HG03565 (cell line): ENCODE measurements around the gene PRR5.
"Not testable (repeated sequence)": the region's sequence is repeated elsewhere in the genome, so short reads cannot be mapped to it uniquely, and the experiment has no call there.

Experiments
- ATAC-seq: cut with Tn5 transposase; IDR thresholded peaks from one replicate; pipeline ENCODE4 v1.9.1; 2021; ENCODE audit warnings: mild to moderate bottlenecking, moderate library complexity; ENCODE audit not compliant: unreplicated experiment

PRR5 gene

DNA sequence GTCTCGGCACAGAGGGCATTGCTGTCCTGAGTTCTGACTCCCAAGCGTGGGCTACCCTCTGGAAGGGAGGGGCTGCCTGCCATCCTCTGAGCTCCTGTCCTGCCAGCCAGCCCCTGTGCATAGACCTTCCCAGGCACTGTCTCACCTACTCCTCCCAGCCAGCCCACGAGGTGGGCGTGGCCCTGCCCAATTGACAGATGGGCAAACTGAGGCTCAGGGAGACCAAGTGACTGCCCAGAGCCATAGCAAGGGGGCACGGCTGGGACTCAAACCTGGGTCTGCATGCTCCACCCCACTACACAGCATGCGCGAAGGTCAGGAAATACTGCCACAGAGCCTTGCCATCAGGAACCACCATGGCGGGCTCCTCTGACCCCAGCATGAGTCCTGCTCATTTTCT lies 29.4 kb upstream of the PRR5 start:
- ATAC-seq: no peak

DNA sequence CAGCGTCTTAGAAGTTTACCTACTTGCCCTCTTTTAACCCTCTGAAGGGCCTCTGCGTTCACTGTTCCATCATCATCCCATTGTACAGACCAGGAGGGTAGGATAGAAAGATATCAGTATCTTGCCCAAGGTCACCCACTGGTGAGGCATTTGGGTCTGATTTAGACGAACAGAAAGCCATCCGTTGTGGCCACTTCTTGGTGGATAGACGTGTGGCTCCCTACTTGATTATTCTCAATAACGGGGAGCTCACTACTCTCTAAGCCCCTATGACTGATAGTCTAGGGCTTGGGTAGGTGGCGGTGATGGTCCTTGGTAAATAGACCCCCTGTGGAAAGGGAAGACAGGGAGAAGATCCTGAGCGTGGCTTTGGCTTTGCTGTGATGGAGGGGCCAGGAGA lies 28.6 kb upstream of the PRR5 start:
- ATAC-seq: no peak

DNA sequence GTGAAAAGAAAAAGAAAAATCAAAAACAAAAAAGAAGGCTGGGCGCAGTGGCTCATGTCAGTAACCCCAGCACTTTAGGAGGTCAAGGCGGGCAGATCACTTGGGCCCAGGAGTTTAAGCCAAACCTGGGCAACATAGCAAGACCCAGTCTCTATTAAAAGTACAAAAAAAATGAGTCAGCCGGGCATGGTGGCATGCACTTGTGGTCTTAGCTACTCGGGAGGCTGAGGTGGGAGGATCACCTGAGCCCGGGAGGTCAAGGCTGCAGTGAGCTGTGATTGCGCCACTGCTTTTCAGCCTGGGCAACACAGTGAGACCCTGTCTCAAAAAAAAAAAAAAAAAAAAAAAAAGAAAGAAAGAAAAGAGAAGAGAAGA lies 26.0 kb upstream of the PRR5 start:
- ATAC-seq: not testable (repeated sequence)

DNA sequence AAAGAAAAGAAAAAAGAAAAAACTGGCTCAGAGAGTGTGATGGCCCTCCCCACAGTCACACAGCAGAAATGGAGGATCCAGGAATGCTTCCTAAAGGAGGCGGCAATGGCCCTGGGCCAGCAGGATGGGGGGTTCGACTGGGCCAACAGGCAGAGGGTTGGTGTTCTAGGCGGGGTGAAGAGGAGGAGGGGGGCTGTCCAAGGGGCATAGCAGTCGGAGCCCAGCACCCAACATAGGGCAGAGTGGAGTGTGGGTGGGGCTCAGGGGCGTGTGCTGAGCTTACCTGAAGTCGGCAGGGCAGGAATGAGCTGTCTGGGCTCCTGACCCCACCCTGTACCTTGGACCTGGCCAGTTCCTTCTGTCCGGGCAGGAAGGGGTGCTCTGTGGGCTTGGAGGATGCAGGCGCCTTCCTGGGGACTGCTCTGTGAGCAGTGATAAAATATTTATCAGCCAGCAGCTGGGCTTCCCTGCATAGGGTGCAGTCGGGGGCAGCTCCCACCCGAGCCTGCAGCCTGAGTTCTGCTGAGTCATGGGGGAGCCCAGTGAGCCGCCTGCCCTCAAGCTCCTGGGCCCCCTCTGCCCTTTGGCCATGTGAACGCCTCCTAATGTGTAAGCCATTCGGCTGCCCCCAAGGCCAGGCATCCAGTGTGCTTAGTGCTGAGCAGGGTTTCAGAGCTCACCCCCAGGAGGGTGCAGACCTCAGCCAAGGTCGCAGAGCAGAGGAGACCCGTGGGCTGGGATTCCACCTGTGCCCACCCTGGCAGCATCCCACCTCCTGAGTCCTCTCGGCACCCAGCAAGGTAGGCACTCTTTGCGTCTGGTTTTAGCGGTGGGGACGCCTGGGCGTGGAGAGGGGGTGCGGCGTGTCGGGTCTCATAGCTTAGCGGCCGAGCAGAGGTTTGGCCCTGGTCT lies 25.3 kb upstream of the PRR5 start:
- ATAC-seq: no peak

DNA sequence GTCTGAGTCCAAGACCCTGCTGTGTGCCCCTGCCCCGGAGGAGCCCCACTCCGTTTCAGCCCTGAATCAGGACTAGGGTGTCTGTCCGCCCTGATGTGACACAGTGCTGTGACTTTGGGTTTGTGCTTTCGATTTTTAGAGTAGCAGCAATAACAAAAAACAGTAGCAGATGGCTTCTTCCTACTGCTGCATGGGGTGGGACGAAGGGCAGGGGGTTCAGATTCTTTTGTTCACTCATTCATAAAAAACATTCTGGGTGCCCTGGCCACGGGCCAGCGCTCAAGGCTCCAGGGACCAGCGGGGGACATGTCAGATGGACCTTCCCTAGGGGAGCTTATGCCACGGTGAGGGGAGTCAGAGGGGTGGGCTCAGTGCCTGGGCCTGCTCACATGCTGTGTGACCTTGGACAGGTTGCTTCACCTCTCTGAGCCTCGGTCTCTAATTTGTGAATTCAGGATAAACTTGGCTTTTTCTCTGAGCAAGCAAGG lies 24.6 kb upstream of the PRR5 start:
- ATAC-seq: no peak

DNA sequence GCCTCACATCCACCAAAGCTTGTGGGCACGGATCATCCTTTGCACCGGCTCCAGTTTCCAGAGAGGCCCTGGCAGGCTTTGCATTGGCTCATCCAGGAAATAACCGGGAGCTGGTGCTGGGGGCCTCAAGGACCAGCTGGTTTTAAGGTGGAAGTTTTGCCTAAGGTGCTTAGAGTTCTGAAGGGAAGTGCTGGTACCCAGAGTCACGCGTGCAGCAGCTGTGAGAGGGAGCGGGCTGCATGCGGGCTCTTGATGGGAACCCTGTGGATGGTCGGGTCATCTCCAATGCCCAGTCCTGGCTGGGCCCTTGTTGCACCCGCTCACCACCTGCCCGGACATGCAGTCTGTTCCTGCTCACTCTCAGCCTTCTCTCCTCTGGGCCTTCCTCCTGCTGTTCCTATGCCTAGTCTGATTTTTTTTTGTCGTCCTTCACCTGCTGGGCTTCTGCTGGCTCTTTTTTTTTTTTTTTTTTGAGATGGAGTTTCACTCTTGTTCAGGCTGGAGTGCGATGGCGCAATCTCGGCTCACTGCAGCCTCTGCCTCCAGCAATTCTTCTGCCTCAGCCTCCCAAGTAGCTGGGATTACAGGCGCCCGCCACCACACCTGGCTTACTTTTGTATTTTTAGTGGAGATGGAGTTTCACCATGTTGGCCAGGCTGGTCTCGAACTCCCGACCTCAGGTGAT lies 24.0 kb upstream of the PRR5 start:
- no peak for ATAC-seq

DNA sequence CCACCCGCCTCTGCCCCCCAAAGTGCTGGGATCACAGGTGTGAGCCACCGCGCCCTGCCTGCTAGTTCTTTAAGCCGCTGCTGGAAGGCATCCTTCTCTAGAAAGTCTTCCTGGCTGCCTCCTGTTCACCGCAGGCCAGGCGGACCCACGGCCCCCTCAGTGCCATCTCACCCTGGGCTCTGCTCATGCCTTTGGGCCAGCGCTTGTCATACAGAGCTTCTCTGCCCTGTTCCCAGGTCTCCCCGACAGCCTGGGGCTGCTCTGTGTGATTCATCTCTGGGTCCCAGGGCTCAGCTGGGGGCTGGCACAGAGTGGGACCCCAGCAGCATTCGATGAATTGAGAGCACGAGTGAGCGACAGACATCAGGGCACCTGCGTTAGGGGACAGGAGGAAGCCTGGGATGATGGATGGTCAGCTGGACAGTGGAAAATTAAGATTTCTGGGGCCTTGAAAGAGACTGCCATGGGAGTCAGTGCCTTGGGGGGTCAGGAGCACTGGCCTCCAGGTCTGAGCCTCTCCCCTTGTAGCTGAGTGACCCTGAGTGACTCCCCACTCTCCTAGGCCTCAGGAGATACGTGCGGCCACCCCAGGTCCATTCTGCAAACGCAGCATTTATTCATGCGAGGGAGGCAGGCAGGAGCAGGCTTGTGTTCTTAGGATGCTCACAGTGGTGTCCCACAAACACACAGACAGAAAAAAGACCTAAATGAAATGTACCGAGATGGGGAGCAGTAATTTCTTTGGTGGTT lies 23.3 kb upstream of the PRR5 start:
- no peak for ATAC-seq

DNA sequence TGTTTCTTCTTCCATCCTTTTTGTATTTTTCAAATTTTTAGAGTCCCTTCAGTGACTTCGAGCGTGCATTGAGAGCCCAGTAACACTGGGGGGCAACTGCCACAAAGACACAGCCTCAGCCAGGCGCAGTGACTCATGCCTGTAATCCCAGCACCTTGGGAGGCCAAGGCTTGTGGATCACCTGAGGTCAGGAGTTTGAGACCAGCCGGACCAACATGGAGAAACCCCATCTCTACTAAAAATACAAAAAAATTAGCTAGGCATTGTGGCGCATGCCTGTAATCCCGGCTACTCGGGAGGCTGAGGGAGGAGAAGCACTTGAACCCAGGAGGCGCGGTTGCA lies 22.7 kb upstream of the PRR5 start:
- not testable (repeated sequence) for ATAC-seq

DNA sequence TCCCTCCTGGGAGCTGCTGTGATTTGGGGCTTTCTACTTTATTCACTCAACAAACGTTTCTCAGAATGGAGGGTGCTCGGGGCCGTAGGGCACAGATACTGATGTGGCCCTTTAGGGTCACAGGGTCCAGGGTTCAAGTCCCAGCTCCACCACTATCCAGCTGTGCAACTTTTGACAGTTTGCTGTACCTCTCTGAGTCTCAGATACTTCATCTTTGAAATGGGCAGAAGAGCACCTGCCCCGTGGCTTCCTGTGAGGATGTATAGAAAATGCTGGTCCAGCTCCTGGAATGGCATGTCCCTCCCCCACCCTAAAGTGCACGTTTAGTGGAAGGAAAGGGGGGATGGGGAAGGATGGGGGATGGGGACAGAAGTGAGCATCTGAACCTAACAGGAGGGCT lies 21.9 kb upstream of the PRR5 start:
- no peak for ATAC-seq

DNA sequence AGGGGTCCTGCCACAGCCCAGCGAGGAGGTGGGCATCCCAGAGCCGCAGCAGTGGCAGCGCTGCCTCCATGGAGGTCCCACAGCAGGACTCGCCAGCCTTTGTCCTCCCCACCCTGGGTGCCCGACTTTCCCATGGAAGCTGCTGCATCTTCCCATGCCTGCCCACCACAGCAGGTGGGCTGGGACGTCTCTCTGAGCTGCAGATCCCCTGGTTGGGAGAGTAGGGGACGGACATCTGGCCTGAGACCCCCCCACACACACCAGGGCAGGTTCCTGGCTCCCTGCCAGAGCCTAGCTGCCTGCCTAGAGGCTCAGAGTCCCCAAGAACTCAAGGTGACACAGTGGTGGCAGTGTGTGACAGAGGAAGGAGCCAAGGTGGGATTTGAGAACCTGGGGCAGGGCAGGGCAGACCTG lies 21.5 kb upstream of the PRR5 start:
- no peak for ATAC-seq

DNA sequence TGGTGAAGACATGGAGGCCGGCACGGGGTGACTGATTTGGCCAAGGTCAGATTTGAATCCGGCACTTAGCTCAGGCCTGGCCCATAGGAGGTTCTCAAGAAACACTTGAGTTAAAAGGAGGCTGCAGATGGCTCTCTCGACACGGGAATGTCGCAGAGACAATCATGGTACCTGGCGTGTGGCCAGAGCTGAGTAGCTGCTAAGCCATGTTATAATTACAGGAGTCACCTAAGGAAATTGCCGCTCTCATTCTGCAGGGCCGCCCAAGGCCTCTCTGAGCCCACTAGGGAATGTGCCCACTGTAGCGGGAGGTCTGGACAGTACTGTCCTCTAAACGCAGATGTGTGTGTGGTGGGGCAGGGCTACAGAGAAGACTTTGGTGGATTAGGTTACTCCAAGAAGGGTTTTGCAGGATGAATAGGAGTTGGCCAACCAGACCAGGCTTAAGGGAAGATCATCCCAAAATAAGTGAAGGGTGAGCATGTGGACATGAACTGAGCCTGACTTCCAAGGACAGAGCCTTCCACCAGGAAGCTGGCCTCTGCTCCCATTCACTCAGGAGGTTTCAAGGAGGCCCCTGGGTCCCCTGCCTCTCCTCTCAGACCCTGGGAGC lies 19.3 kb upstream of the PRR5 start:
- no peak for ATAC-seq

DNA sequence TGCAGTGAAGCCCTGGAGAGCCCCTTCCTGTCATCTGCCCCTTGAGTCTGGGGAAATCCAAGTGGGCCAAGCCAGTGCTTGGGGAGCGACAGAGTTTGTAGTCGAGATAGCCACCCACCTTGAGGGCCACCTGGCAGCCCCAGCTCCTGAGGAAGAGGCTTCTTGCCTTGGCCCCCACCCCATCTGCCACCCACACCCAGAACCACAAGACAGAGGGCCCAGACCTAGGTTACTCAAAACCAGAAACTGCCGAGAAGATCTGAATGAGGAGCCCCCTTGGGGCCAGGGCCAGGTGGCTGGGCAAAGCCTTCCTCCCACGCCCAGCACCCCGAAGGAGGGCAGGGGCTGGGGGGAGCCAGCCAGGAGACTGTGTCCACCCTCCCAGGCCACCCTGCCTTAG lies 18.8 kb upstream of the PRR5 start:
- ATAC-seq: no peak

DNA sequence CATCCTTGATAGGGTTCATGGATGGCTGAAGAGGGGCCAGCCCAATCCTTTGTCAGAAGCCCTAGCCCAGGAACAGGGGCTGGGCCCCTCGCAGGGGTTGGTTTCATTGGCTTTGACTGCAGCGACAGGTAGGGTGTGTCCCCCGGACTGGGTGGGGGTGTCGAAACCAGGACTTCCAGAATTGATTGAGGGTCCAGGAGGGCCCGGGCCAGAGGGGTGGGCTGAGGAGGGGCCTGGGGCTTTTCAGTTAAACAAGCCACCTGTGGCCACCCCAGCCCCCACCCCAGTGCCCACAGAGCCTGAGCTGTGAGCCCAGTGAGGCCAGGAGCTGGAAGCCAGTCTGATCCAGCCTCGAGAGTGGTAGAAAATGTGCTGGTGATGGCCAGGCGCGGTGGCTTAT lies 18.1 kb upstream of the PRR5 start:
- no peak for ATAC-seq

DNA sequence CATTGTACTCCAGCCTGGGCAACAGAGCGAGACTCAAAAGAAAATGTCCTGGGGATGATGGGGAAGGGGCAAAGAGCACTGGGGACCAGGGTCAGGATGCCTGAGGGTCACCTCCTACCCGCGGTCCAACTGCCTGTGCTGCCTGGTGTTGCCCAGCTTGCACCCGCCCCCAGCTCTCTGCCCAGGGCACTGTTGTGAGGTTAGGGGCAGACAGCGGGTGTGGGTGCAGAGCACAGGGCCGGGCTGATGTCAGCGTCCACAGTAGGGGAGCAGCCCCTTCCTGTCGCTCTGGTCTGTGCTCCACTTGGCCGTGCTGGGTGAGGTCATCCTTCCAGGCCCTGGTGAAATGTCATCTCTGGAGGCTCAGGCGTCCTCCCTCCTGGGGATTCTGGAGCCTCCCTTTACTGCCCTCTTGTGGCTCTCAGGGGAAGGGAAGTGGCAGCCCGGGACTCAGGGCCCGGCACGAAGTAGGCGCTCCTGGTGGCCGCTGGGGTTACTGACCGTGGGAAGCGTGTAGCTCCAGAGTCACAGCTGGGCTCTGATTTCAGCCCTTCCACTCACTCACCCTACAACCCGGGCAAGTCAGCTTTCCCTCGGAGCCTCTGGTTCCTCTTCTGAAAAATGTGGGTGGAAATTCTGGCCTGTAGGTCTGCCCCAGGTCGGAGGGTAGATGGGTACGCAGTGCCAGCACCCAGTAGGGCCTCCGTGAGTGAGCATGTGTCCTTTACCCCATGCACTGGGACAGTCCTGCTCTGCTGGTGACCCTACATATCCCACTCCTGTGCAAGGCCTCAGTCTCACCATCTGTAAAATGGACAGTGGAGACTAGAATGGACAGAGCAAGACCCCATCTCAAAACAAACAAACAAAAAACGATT lies 17.3 kb upstream of the PRR5 start:
- ATAC-seq: peak; percentile 40

DNA sequence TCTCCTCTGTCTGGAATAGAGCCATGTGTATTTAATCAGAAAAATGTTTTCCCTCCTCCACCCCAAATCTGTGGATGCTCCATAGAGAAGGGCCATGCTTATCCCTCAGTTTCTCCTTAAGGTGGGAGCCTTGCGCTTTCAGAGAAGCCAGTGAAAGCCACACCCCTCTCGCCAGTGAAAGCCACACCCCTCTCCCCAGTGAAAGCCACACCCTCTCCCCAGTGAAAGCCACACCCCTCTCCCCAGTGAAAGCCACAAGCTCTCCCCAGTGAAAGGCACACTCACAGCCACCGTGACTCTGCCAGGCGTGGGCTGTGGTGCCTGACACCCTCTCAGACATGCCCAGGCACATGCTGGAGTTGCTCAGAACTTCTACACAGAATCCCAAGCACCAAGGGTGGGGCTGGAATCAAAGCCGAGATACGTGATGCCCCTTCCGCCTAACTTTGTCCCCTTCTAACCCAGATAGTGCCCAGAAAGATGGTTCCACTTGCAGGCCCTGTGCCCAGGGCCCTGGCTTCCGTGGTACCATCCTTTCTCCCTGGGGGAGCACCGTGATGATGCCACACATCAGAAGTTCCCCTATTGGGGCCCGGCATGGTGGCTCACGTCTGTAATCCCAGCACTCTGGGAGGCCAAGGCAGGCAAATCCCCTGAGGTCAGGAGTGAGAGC lies 16.5 kb upstream of the PRR5 start:
- ATAC-seq: no peak

DNA sequence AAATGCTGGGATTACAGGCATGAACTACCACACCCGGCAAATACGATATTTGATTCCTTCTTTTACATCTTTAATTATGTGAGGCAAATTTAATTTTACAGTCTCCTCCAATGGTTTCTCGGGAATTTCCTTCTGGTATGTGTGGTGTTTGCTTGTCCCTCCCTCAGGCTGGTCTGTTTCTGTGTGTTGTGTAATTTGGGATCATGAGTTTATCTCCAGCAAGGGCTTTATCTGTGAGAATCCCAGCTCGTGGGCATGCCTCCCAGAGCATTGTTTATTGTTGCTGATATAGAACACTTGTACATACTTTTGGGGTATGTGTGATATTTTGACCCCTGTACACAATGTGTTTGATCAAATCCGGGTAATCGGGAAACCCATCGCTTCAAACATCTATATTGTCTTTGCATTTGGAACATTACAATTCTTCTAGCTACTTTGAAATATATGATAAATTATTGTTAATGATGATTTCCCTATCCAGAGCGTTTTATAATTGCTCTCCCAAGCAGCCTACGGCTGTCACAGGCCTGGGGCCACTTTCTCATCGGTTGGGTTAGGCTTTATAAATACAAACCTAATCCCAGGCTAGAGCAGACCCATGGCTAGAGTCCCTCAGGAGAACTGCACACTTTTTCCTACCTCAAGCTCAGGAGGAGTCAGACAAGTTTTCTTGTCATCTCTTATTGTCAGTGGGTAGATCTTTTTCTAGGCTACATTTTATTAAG lies 15.0 kb upstream of the PRR5 start:
- no peak for ATAC-seq

DNA sequence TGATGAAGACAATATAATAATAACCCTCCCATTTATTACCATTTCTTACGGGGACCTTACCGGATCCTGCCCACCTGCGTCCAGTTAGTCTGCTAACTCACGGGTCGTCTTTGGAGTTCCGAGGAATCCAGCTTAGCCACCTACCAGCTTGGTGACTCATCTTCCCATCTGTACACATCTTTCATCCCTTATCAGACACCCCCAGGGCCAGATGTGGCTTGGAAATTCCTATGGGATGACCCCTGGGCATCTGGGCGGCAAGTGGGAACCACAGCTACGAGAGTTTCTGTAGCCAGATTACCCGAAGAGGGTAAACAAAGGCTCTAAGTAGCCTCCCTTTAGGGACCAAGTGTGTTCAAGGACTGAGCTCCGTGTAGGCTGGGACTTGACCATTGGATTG lies 12.8 kb upstream of the PRR5 start:
- ATAC-seq: no peak

DNA sequence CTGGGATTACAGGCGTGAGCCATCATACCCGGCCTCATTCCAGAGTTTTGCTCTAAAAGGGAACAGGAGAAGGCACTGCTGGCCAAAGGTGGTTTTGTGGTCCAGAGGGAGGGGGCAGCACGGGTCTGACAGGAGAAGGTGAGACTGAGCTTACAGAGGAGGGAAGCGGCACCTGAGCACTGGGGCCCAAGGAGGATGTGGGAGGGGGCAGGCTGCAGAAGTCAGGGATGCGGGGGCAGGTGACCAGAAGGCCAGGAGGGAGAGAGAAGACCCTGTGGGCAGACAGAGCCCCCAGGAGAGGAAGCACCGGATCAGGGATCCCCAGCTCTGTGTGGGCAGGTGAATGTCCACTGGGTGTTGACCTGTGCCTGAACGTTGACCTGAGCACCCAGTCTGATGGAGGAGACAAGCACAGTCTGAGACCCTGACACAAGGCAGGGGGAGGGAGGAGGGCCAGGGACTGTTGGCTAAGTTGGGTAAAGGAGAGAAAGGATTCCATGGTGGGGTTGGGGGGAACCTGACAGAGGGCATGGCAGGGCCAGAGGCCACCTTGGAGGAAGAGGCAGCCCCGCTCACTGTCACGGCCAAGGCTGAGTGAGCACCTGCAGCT lies 12.0 kb upstream of the PRR5 start:
- no peak for ATAC-seq
